Fibroblast of lung (primary cell): ENCODE measurements around the gene TOPBP1.

Experiments
- CTCF ChIP-seq, 2 donors: IDR thresholded peaks in 1 of 2; conservative IDR thresholded peaks in 1 of 2; 1 replicate in 1 of 2; 2 replicates in 1 of 2; pipeline ENCODE4 v1.5.1; 2011 to 2012; ENCODE audit warnings: low read length in 2 of 2, control low read depth in 1 of 2, inconsistent platforms in 1 of 2, low read depth in 1 of 2, mild to moderate bottlenecking in 1 of 2
- EZH2 ChIP-seq: IDR thresholded peaks from 2 replicates; pipeline ENCODE4 v1.5.1; 2012; ENCODE audit warnings: low read length, control low read depth, mild to moderate bottlenecking; ENCODE audit errors: missing control alignments

- no peak for TF ChIP-seq CTCF (conservative IDR thresholded peaks at IDR 0.05 in 1 of 2, IDR thresholded peaks at IDR 0.05 in 1 of 2; ENCODE audit: low read depth in 1 of 2, low read length in 2 of 2)
- TF ChIP-seq EZH2 = no peak
Measured at GRCh38 chr3:133570139-133570936, 91.4 kb downstream of the TOPBP1 start.
